ENCODE results near the gene MUC22.
"Not testable (repeated sequence)": the region's sequence is repeated elsewhere in the genome, so short reads cannot be mapped to it uniquely, and the experiment has no call there.

MUC22 gene

GRCh38 chr6:31037169-31037568 is 26.9 kb downstream of the MUC22 start:
- in situ Hi-C loops (cut with MboI; ENCODE audit: low sequenced_read_pairs): no loop called here

- in situ Hi-C loops (cut with MboI; ENCODE audit: low sequenced_read_pairs): no loop called here
These were observed 27.4 kb downstream of the MUC22 start for GRCh38 chr6:31037682-31038081.

GRCh38 chr6:31038559-31038958 is 28.3 kb downstream of the MUC22 start:
- in situ Hi-C loops (cut with MboI; ENCODE audit: low sequenced_read_pairs): no loop called here

- in situ Hi-C loops (cut with MboI; ENCODE audit: low sequenced_read_pairs): no loop called here
These were observed 30.5 kb downstream of the MUC22 start for GRCh38 chr6:31040801-31041200.

GRCh38 chr6:31041372-31041974 is 31.2 kb downstream of the MUC22 start:
- in situ Hi-C loops (cut with MboI; ENCODE audit: low sequenced_read_pairs): no loop called here

GRCh38 chr6:31042806-31043205 is 32.5 kb downstream of the MUC22 start:
- in situ Hi-C loops (cut with MboI; ENCODE audit: low sequenced_read_pairs): no loop called here

GRCh38 chr6:31048099-31048498 is 37.8 kb downstream of the MUC22 start:
- in situ Hi-C loops (cut with MboI; ENCODE audit: low sequenced_read_pairs): no loop called here

- in situ Hi-C loops (cut with MboI; ENCODE audit: low sequenced_read_pairs): no loop called here
These were observed 39.2 kb downstream of the MUC22 start for GRCh38 chr6:31049518-31049917.

- in situ Hi-C loops (cut with MboI; ENCODE audit: low sequenced_read_pairs): not testable (repeated sequence)
These were observed 42.9 kb downstream of the MUC22 start for GRCh38 chr6:31053187-31053586.

GRCh38 chr6:31053873-31054272 is 43.6 kb downstream of the MUC22 start:
- in situ Hi-C loops (cut with MboI; ENCODE audit: low sequenced_read_pairs): no loop called here

GRCh38 chr6:31055441-31055840 is 45.2 kb downstream of the MUC22 start:
- in situ Hi-C loops (cut with MboI; ENCODE audit: low sequenced_read_pairs): no loop called here

- in situ Hi-C loops (cut with MboI; ENCODE audit: low sequenced_read_pairs): no loop called here
These were observed 47.2 kb downstream of the MUC22 start for GRCh38 chr6:31057426-31058003.

- in situ Hi-C loops (cut with MboI; ENCODE audit: low sequenced_read_pairs): no loop called here
These were observed 48.0 kb downstream of the MUC22 start for GRCh38 chr6:31058128-31058894.

GRCh38 chr6:31060145-31060544 is 49.9 kb downstream of the MUC22 start:
- in situ Hi-C loops (cut with MboI; ENCODE audit: low sequenced_read_pairs): no loop called here

- in situ Hi-C loops (cut with MboI; ENCODE audit: low sequenced_read_pairs): no loop called here
These were observed 53.7 kb downstream of the MUC22 start for GRCh38 chr6:31063906-31064435.

GRCh38 chr6:31065556-31065955 is 55.3 kb downstream of the MUC22 start:
- in situ Hi-C loops (cut with MboI; ENCODE audit: low sequenced_read_pairs): no loop called here

GRCh38 chr6:31067028-31067427 is 56.8 kb downstream of the MUC22 start:
- in situ Hi-C loops (cut with MboI; ENCODE audit: low sequenced_read_pairs): not testable (repeated sequence)

- in situ Hi-C loops (cut with MboI; ENCODE audit: low sequenced_read_pairs): not testable (repeated sequence)
These were observed 57.8 kb downstream of the MUC22 start for GRCh38 chr6:31067891-31068668.

GRCh38 chr6:31068669-31069340 is 58.5 kb downstream of the MUC22 start:
- in situ Hi-C loops (cut with MboI; ENCODE audit: low sequenced_read_pairs): no loop called here

GRCh38 chr6:31070711-31071197 is 60.5 kb downstream of the MUC22 start:
- in situ Hi-C loops (cut with MboI; ENCODE audit: low sequenced_read_pairs): no loop called here
